HG03025 (cell line): ENCODE results near the gene IFITM5.
"Not testable (repeated sequence)": the region's sequence is repeated elsewhere in the genome, so short reads cannot be mapped to it uniquely, and the experiment has no call there.

ENCODE experiments used
- ATAC-seq: cut with Tn5 transposase; IDR thresholded peaks from one replicate; pipeline ENCODE4 v1.9.1; 2021; ENCODE audit warnings: mild to moderate bottlenecking, moderate library complexity; ENCODE audit not compliant: unreplicated experiment, low FRiP score

The IFITM5 gene

DNA sequence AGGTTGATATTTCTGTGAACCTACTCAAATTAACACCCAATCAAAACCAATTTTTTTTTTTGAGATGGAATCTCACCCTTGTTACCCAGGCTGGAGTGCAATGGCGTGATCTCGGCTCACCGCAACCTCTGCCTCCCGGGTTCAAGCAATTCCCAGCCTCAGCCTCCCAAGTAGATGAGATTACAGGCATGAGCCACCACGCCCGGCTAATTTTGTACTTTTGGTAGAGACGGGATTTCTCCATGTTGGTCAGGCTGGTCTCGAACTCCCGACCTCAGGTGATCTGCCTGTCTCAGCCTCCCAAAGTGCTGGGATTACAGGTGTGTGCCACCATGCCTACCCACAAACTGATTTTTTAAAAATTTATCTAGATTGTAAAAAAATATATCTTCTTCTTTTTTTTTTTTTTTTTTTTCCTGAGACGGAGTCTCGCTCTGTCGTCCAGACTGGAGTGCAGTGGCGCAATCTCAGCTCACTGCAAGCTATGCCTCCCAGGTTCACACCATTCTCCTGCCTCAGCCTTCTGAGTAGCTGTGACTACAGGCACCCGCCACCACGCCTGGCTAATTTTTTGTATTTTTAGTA is 29.3 kb upstream of the IFITM5 start:
- ATAC-seq = not testable (repeated sequence)

GRCh38 chr11:328012-328411 is 28.7 kb upstream of the IFITM5 start:
- ATAC-seq = no peak

DNA sequence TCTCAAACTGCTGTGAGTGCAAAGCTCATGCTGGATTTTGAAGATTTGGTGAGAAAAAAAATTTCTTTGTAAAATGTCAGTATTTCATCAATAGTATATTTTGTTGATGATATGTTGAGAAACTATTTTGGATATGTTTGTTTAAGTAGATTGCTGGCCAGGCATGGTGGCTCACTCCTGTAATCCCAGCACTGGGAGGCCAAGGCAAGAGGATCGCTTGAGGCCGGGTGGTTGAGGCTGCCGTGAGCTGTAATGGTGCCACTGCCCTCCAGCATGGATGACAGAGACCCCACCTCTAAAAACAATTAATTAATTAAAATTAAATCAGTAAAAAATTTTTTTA is 28.2 kb upstream of the IFITM5 start:
- no peak for ATAC-seq

DNA sequence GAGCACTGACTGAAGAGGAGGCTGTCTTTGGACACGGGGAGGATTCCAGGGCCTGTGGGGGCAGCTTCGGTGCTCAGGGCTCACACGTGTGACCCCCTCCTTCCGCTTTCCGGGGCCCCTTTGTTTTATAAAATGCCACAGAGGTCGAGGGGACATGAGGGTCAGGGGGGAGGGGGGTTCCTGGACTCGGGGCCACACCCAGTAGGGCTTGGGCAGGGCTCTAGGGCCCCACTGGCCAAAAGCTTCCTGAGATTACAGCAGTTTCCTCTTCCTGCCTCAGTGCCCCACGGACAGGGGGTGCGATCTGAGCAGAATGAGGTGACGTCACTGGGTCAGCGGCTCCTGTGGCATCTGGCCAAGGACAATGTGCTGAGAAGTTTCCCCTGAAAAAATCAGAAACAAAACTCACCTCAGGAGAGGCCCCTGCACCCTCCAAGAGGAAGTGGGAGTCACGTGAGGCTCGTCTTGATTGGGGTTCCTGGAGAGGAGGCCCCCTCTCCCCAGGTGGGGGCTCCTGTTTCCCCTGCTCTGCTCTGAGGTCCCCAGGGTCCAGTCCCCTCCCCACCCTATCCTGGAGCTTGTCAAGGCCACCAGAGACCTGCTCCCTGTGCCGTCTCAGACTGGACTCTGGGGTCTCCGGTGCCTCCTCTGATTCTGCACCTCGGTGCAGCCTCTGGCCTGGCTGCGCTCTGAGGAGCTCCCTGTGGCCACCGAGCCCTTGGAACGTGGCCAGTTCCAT is 27.7 kb upstream of the IFITM5 start:
- no peak for ATAC-seq

- ATAC-seq = no peak
These were observed 27.2 kb upstream of the IFITM5 start for GRCh38 chr11:326592-326841.

GRCh38 chr11:325796-326591 is 26.7 kb upstream of the IFITM5 start:
- ATAC-seq = no peak

GRCh38 chr11:324593-325517 is 25.5 kb upstream of the IFITM5 start:
- not testable (repeated sequence) for ATAC-seq

GRCh38 chr11:324156-324555 is 24.8 kb upstream of the IFITM5 start:
- ATAC-seq = no peak

GRCh38 chr11:319888-320273 is 20.6 kb upstream of the IFITM5 start:
- ATAC-seq = not testable (repeated sequence)

GRCh38 chr11:319121-319887 is 20.0 kb upstream of the IFITM5 start:
- ATAC-seq = not testable (repeated sequence)

DNA sequence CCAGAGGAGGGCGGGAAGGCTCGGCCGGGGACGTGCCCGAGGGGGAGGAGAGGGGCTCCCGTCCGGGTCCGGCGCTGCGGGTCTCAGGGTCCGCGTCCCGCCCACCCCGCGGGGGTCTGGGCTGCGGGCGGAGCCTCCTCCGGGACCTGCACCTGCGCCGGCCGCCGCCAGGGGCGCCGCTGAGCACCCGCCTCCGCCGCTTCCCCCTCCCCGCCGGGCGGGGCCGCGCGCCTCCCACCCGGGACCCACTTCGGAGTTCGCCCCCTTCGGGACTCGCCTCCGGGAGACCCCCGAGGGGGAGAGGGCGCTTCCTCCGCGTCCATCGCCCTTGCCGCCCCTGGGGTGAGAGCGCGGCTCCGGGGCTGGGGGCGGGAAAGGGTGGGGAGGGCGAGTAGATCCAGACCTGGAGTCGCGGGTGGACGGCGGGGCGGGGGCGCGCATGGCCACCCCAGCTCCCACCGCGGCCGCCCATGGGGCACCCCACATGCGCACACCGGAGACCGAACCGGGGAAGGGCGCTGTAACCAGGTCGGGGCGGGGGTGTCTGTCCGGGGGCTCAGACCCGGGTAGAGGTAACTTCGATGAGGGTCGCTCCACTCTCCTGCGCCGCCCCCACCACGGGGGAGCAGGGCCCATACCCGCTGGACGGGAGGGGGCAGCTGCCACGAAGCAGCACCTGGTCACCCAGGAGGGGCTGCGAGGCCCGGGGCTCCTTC is 19.2 kb upstream of the IFITM5 start:
- not testable (repeated sequence) for ATAC-seq

GRCh38 chr11:317668-318404 is 18.5 kb upstream of the IFITM5 start:
- ATAC-seq = not testable (repeated sequence)

DNA sequence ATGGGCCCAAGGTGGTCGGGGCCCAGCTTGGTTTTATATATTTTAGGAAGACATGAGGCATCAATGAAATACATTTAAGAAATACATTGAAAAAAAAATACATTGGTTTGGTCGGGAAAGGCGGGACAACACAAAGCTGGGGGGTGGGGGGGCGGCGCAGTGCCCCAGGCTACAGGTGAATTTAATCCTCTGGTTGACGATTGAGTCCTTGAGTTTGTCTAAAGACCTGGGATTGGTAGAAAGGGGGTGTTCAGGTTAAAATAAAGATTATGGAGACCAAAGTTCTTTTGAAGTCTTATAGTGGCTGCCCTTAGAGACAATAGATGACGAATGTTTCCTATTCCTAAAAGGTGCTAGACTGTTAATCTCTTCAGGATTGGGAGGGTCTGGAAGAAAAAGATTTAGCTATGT is 17.6 kb upstream of the IFITM5 start:
- no peak for ATAC-seq

- ATAC-seq = no peak
These were observed 16.8 kb upstream of the IFITM5 start for GRCh38 chr11:316031-316701.

DNA sequence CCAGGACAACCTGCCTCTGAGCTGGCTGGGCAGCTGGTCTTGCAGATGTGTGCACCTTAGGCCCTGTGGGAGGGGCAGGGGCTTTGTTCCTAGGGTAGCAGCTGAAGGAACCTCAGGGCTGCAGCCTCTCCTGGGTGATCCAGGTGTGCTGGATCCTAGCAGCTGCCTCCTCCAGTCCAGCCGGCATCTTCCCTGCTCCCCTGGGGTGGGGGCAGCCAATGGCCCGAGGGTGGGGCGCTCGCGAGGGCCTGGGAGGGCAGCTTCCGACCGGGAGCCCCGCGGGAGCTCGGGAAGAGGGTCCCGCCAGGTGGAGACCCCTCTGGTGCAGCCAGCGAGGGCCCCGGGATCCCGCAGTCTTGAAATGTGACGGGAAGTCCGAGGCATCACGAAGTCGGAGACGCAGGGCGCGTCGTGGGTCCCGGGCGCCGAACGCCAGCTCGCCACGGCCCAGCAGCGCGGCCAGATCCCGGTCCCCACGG is 16.2 kb upstream of the IFITM5 start:
- no peak for ATAC-seq

DNA sequence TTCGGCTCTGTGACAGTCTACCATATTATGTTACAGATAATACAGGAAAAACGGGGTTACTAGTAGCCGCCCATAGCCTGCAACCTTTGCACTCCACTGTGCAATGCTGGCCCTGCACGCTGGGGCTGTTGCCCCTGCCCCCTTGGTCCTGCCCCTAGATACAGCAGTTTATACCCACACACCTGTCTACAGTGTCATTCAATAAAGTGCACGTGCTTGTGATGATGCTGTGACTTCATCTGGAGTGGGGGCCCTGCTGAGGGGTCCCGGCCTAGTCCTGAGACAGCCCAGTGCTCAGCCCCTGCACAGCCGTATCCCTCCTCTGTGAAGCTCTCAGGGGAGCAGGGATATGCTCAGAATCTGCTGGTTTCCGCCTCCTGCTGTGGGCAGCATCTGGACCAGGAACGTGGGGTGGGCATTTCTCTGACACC is 15.7 kb upstream of the IFITM5 start:
- no peak for ATAC-seq

DNA sequence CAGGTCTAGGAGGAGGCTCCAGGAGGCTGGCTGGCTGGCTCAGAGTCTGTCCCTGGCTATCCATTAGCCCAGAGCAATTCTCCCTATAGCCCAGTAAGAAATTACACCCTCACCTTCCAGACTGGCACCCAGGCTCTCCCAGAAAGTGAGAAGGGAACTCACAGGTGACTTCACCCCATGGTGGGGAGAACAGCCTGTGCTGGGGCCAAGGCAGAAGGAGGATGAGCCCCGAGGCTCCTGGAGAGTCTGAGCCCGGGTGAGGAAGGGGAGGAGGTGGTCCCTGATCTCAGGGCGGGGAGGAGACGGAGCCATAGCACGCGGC is 15.2 kb upstream of the IFITM5 start:
- not testable (repeated sequence) for ATAC-seq
